Calu3 (cell line): ENCODE results near the gene ANKRD22. TPM values are rescaled to one million over a fixed set of nuclear protein-coding genes. Genes with fewer than 3 reads are reported as not detected.
A peak's percentile ranks its signal among the peaks of the same experiment; 100 is the strongest.

Experiments used
- BruUV-seq: library from RNA; stranded (reverse); fragments of 400-500 nt; replicated peaks from 2 replicates; lab custom pipeline; 2021; lab: Mats Ljungman, UMichigan
- CTCF ChIA-PET: fragments of 300-600 bp; sonication (Branson Sonifier 250); formaldehyde crosslinking; loops from one replicate; lab custom pipeline; 2022; ENCODE audit warnings: antibody characterized with exemption; lab: Charles Lee
- DNase-seq: peaks from one replicate; pipeline ENCODE4 v3.0.0; 2022
- H3K27ac Mint-ChIP-seq: one replicate; pipeline ENCODE4 v1.8.0; 2022; ENCODE audit warnings: mixed read lengths; ENCODE audit not compliant: unreplicated experiment
- H3K27me3 Mint-ChIP-seq: one replicate; pipeline ENCODE4 v1.8.0; 2022; ENCODE audit warnings: mixed read lengths; ENCODE audit not compliant: unreplicated experiment
- H3K36me3 Mint-ChIP-seq: one replicate; pipeline ENCODE4 v1.8.0; 2022; ENCODE audit warnings: mild to moderate bottlenecking, moderate library complexity, mixed read lengths; ENCODE audit not compliant: insufficient read depth, unreplicated experiment
- H3K4me1 Mint-ChIP-seq: one replicate; pipeline ENCODE4 v1.8.0; 2022; ENCODE audit warnings: mild to moderate bottlenecking, low read depth, mixed read lengths; ENCODE audit not compliant: unreplicated experiment
- H3K4me3 Mint-ChIP-seq: one replicate; pipeline ENCODE4 v1.8.0; 2022; ENCODE audit warnings: mild to moderate bottlenecking, low read depth, moderate library complexity, mixed read lengths; ENCODE audit not compliant: unreplicated experiment
- H3K9me3 Mint-ChIP-seq: one replicate; pipeline ENCODE4 v1.8.0; 2022; ENCODE audit warnings: low read depth, mixed read lengths; ENCODE audit not compliant: unreplicated experiment
- CTCF ChIP-seq: fragments of 200-600 bp; IDR thresholded peaks from one replicate; pipeline ENCODE4 v1.8.0; 2022; ENCODE audit warnings: antibody characterized with exemption; ENCODE audit not compliant: unreplicated experiment
- intact Hi-C: fragments of 100-400 bp; cut with micrococcal nuclease; formaldehyde crosslinking; loops from one replicate; pipeline ENCODE4 v1.10.0; 2022; ENCODE audit not compliant: unreplicated experiment
- total RNA-seq: library from RNA; stranded (reverse); gene quantifications from 2 replicates; pipeline ENCODE4 v1.2.3, GENCODE V29; 2022

Gene ANKRD22
- total RNA-seq, 1 experiment from 2014 or later, result 20.6 TPM

GRCh38 chr10:88794731-88795130, 56.9 kb downstream of the ANKRD22 start:
- DNase-seq, result no peak
- Mint-ChIP-seq H3K27me3 (no peaks in the 10 kb centered on the region), H3K4me3 (no peak overlapping the region), H3K36me3 (no peaks in the 10 kb centered on the region), H3K9me3 (no peaks in the 10 kb centered on the region), H3K27ac (no peak overlapping the region), H3K4me1 (peaks cover 18% of the 10 kb centered on the region)
- intact Hi-C loops, result loop anchor here (5.0 kb wide), 1 partner anchor 107 kb away; no protein-coding TSS in a partner anchor
- BruUV-seq, result no TSS peak
- CTCF ChIA-PET, result no interaction called here
- no peak for TF ChIP-seq CTCF

DNA sequence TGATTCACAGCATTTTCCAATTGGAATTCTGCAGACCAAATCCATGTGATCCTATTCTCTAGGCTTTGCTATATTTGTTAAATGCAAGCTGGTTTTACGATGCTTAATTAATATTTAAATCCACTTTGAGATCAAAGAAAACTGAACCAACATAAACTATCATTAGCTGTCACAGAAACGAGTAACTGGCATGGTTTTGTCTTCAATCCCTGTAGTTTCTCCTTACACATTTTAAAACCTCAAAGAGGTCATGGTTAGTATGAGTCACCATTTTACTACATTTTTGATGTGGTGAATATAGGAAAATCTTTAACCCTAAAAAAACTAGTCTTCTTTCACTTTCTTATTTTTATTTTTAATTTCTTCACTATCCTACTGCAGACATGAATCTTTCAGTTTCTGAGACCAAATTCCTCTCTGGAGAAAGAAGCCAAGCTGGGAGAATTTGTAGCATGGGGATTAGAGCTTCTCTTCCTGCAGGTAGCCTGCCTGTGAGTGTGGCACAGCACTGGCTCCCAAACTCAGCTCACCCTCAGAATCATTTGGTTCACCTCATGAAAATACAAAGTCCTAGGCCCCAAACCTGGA, 57.8 kb downstream of the ANKRD22 start:
- Mint-ChIP-seq H3K4me1 (peaks cover 18% of the 10 kb centered on the region), H3K36me3 (no peaks in the 10 kb centered on the region), H3K4me3 (no peak overlapping the region), H3K27ac (no peak overlapping the region), H3K9me3 (no peaks in the 10 kb centered on the region), H3K27me3 (no peaks in the 10 kb centered on the region)
- CTCF ChIA-PET, result interaction anchor here (0.7 kb wide), 1 partner anchor 14 kb away, joined by 3 read pairs; no protein-coding TSS in a partner anchor
- no TSS peak for BruUV-seq
- intact Hi-C loops, result loop anchor here (5.0 kb wide), 1 partner anchor 107 kb away; no protein-coding TSS in a partner anchor
- DNase-seq, result no peak
- TF ChIP-seq CTCF, result no peak

- no TSS peak for BruUV-seq
- Mint-ChIP-seq H3K4me3 (no peak overlapping the region), H3K27me3 (peaks cover 9% of the 10 kb centered on the region), H3K36me3 (no peaks in the 10 kb centered on the region), H3K27ac (peak overlapping the region; percentile 18), H3K4me1 (peaks cover 18% of the 10 kb centered on the region), H3K9me3 (no peaks in the 10 kb centered on the region)
- TF ChIP-seq CTCF, result no peak
- CTCF ChIA-PET, result no interaction called here
- intact Hi-C loops, result loop anchor here (5.0 kb wide), 1 partner anchor 105 kb away; no protein-coding TSS in a partner anchor
- DNase-seq, result peak; percentile 47
Observed at GRCh38 chr10:88792661-88793060, 59.0 kb downstream of the ANKRD22 start.

- Mint-ChIP-seq H3K4me1 (peaks cover 18% of the 10 kb centered on the region), H3K4me3 (no peak overlapping the region), H3K27me3 (peaks cover 9% of the 10 kb centered on the region), H3K9me3 (no peaks in the 10 kb centered on the region), H3K36me3 (no peaks in the 10 kb centered on the region), H3K27ac (no peak overlapping the region)
- DNase-seq, result peak; percentile 21
- TF ChIP-seq CTCF, result no peak
- no TSS peak for BruUV-seq
- intact Hi-C loops, result loop anchor here (5.0 kb wide), 1 partner anchor 105 kb away; no protein-coding TSS in a partner anchor
- CTCF ChIA-PET, result no interaction called here
Observed at GRCh38 chr10:88791924-88792323, 59.7 kb downstream of the ANKRD22 start.
